PC-9 (cell line): Measurements from ENCODE around the gene MYO1G.

Source experiments
- CTCF ChIP-seq: fragments of 200-600 bp; sonication (generic); conservative IDR thresholded peaks from 2 replicates; pipeline ENCODE4 v1.6.1; 2017; ENCODE audit warnings: mixed run types, antibody characterized with exemption, mild to moderate bottlenecking, moderate library complexity
- EZH2 ChIP-seq: fragments of 200-600 bp; sonication (generic); IDR thresholded peaks from 2 replicates; pipeline ENCODE4 v1.8.0; 2017; ENCODE audit warnings: antibody characterized with exemption, low read depth

GRCh38 chr7:44937426-44937825 is 41.4 kb downstream of the MYO1G start:
- TF ChIP-seq CTCF (no peak), EZH2 (no peak)
